HG02678 (cell line): Measurements from ENCODE around the gene PCNX2.
A peak's percentile ranks its signal among the peaks of the same experiment; 100 is the strongest.

Experiments used
- ATAC-seq: cut with Tn5 transposase; IDR thresholded peaks from one replicate; pipeline ENCODE4 v1.9.1; 2021; ENCODE audit warnings: mild to moderate bottlenecking, moderate library complexity; ENCODE audit not compliant: unreplicated experiment

Gene PCNX2

GRCh38 chr1:233257786-233258185 is 37.7 kb downstream of the PCNX2 start:
- no peak for ATAC-seq

- ATAC-seq, result no peak
These were observed 38.7 kb downstream of the PCNX2 start for GRCh38 chr1:233256789-233257188.

GRCh38 chr1:233256191-233256590 is 39.3 kb downstream of the PCNX2 start:
- no peak for ATAC-seq

- no peak for ATAC-seq
These were observed 40.4 kb downstream of the PCNX2 start for GRCh38 chr1:233255145-233255544.

- no peak for ATAC-seq
These were observed 41.6 kb downstream of the PCNX2 start for GRCh38 chr1:233253832-233254331.

- ATAC-seq, result no peak
These were observed 42.2 kb downstream of the PCNX2 start for GRCh38 chr1:233253231-233253831.

- ATAC-seq, result no peak
These were observed 43.1 kb downstream of the PCNX2 start for GRCh38 chr1:233252441-233252840.

- no peak for ATAC-seq
These were observed 44.3 kb downstream of the PCNX2 start for GRCh38 chr1:233251201-233251720.

- no peak for ATAC-seq
These were observed 47.5 kb downstream of the PCNX2 start for GRCh38 chr1:233248014-233248413.

GRCh38 chr1:233246965-233247364 is 48.6 kb downstream of the PCNX2 start:
- ATAC-seq, result no peak

GRCh38 chr1:233245191-233245765 is 50.2 kb downstream of the PCNX2 start:
- ATAC-seq, result no peak

GRCh38 chr1:233244183-233244582 is 51.3 kb downstream of the PCNX2 start:
- no peak for ATAC-seq

- no peak for ATAC-seq
These were observed 52.6 kb downstream of the PCNX2 start for GRCh38 chr1:233242827-233243483.

- no peak for ATAC-seq
These were observed 53.8 kb downstream of the PCNX2 start for GRCh38 chr1:233241759-233242158.

- peak; percentile 65 for ATAC-seq
These were observed 54.5 kb downstream of the PCNX2 start for GRCh38 chr1:233240829-233241682.

GRCh38 chr1:233240371-233240770 is 55.2 kb downstream of the PCNX2 start:
- no peak for ATAC-seq

GRCh38 chr1:233238884-233239431 is 56.6 kb downstream of the PCNX2 start:
- no peak for ATAC-seq

- no peak for ATAC-seq
These were observed 57.9 kb downstream of the PCNX2 start for GRCh38 chr1:233237647-233238046.

- no peak for ATAC-seq
These were observed 62.0 kb downstream of the PCNX2 start for GRCh38 chr1:233233508-233234040.

GRCh38 chr1:233230011-233230410 is 65.5 kb downstream of the PCNX2 start:
- ATAC-seq, result no peak

GRCh38 chr1:233229288-233229687 is 66.2 kb downstream of the PCNX2 start:
- no peak for ATAC-seq
